ENCODE measurements around the gene CORO1A.
"Not testable (repeated sequence)": the region's sequence is repeated elsewhere in the genome, so short reads cannot be mapped to it uniquely, and the experiment has no call there.

CORO1A gene

GRCh38 chr16:30170145-30170544 is 13.3 kb upstream of the CORO1A start:
- DNase-seq (ENCODE audit: low spot score), result not testable (repeated sequence)

GRCh38 chr16:30173054-30173453 is 10.3 kb upstream of the CORO1A start:
- no peak for DNase-seq (ENCODE audit: low spot score)

- DNase-seq (ENCODE audit: low spot score), result not testable (repeated sequence)
Observed at GRCh38 chr16:30176876-30177275, 6.5 kb upstream of the CORO1A start.

GRCh38 chr16:30179195-30179594 is 4.2 kb upstream of the CORO1A start:
- DNase-seq (ENCODE audit: low spot score), result no peak

GRCh38 chr16:30179931-30180330 is 3.5 kb upstream of the CORO1A start:
- DNase-seq (ENCODE audit: low spot score), result no peak

- no peak for DNase-seq (ENCODE audit: low spot score)
Observed at GRCh38 chr16:30180741-30181140, 2.7 kb upstream of the CORO1A start.

- peak; percentile 91 for DNase-seq (ENCODE audit: low spot score)
Observed at GRCh38 chr16:30184096-30184890, 891 bp downstream of the CORO1A start.

GRCh38 chr16:30184891-30185682 is 1.7 kb downstream of the CORO1A start:
- no peak for DNase-seq (ENCODE audit: low spot score)

- peak; percentile 94 for DNase-seq (ENCODE audit: low spot score)
Observed at GRCh38 chr16:30185683-30186421, 2.5 kb downstream of the CORO1A start.

GRCh38 chr16:30186444-30186781 is 3.0 kb downstream of the CORO1A start:
- no peak for DNase-seq (ENCODE audit: low spot score)

GRCh38 chr16:30186782-30187555 is 3.6 kb downstream of the CORO1A start:
- peak; percentile 85 for DNase-seq (ENCODE audit: low spot score)

GRCh38 chr16:30187556-30187865 is 4.1 kb downstream of the CORO1A start:
- DNase-seq (ENCODE audit: low spot score), result no peak

GRCh38 chr16:30187971-30188561 is 4.7 kb downstream of the CORO1A start:
- DNase-seq (ENCODE audit: low spot score), result no peak

- DNase-seq (ENCODE audit: low spot score), result not testable (repeated sequence)
Observed at GRCh38 chr16:30191158-30191557, 7.8 kb downstream of the CORO1A start.

- DNase-seq (ENCODE audit: low spot score), result not testable (repeated sequence)
Observed at GRCh38 chr16:30193098-30193497, 9.7 kb downstream of the CORO1A start.

GRCh38 chr16:30193615-30194014 is 10.2 kb downstream of the CORO1A start, which contains the start of the genes BOLA2B and SLX1A:
Gene BOLA2B, minus strand, starts transcription at chr16:30193666. Its CDS starts 71 bp downstream, at chr16:30193595.
Gene SLX1A, plus strand, starts transcription at chr16:30193875. Its CDS starts 210 bp downstream, at chr16:30194085.
- not testable (repeated sequence) for DNase-seq (ENCODE audit: low spot score)

GRCh38 chr16:30194172-30194925 is 10.9 kb downstream of the CORO1A start:
- DNase-seq (ENCODE audit: low spot score), result not testable (repeated sequence)

GRCh38 chr16:30197001-30197400 is 13.6 kb downstream of the CORO1A start:
- DNase-seq (ENCODE audit: low spot score), result not testable (repeated sequence)

- DNase-seq (ENCODE audit: low spot score), result not testable (repeated sequence)
Observed at GRCh38 chr16:30199049-30199448, 15.6 kb downstream of the CORO1A start, which contains the start of gene SULT1A3. Gene SULT1A3, plus strand, starts transcription at chr16:30199255. Its CDS starts 1,474 bp downstream, at chr16:30200729.

- DNase-seq (ENCODE audit: low spot score), result not testable (repeated sequence)
Observed at GRCh38 chr16:30199608-30200343, 16.4 kb downstream of the CORO1A start.

Measured in CD4-positive, alpha-beta T cell treated with Interleukin-6 at 100 ng/mL for 8 hours (primary cell).